GM23248 (cell line): Measurements from ENCODE around the gene NUDT4. TPM values are rescaled to one million over a fixed set of nuclear protein-coding genes. Genes with fewer than 3 reads are reported as not detected.
A peak's percentile ranks its signal among the peaks of the same experiment; 100 is the strongest.

ENCODE experiments used
- DNase-seq: peaks from one replicate; pipeline ENCODE4 v3.0.0-alpha.2; 2015
- H2AFZ ChIP-seq: fragments of 200-600 bp; sonication (generic); 2 replicates; pipeline ENCODE4 v1.6.1; 2016; ENCODE audit warnings: antibody characterized with exemption
- H3F3A ChIP-seq: fragments of 200-600 bp; sonication (generic); 2 replicates; pipeline ENCODE4 v1.6.1; 2016; ENCODE audit warnings: mild to moderate bottlenecking, antibody characterized with exemption, mixed run types; ENCODE audit not compliant: insufficient read depth
- H3K27ac ChIP-seq: fragments of 200-600 bp; sonication (generic); 2 replicates; pipeline ENCODE4 v1.5.1; 2016; ENCODE audit warnings: mild to moderate bottlenecking
- H3K27me3 ChIP-seq: fragments of 200-600 bp; sonication (generic); replicated peaks from 2 replicates; pipeline ENCODE4 v1.6.1; 2016; ENCODE audit warnings: mild to moderate bottlenecking; ENCODE audit not compliant: insufficient read depth
- H3K36me3 ChIP-seq: fragments of 200-600 bp; sonication (generic); 2 replicates; pipeline ENCODE4 v1.6.1; 2016; ENCODE audit warnings: low read depth, mild to moderate bottlenecking
- H3K4me1 ChIP-seq: fragments of 200-600 bp; sonication (generic); 2 replicates; pipeline ENCODE4 v1.6.1; 2016; ENCODE audit warnings: mild to moderate bottlenecking; ENCODE audit not compliant: insufficient read depth
- H3K4me2 ChIP-seq: fragments of 200-600 bp; sonication (generic); one replicate; pipeline ENCODE4 v1.6.1; 2016; ENCODE audit warnings: mild to moderate bottlenecking; ENCODE audit not compliant: unreplicated experiment
- H3K4me3 ChIP-seq: fragments of 200-600 bp; sonication (generic); 2 replicates; pipeline ENCODE4 v1.5.1; 2016; ENCODE audit warnings: mild to moderate bottlenecking
- H3K79me2 ChIP-seq: fragments of 200-600 bp; sonication (generic); 2 replicates; pipeline ENCODE4 v1.6.1; 2016; ENCODE audit warnings: mild to moderate bottlenecking; ENCODE audit not compliant: insufficient read depth
- H3K9ac ChIP-seq: fragments of 200-600 bp; sonication (generic); 2 replicates; pipeline ENCODE4 v1.6.1; 2016; ENCODE audit warnings: mild to moderate bottlenecking
- H3K9me2 ChIP-seq: fragments of 200-600 bp; sonication (generic); 2 replicates; pipeline ENCODE4 v1.6.1; 2016; ENCODE audit warnings: mixed run types, mild to moderate bottlenecking, moderate library complexity; ENCODE audit not compliant: insufficient read depth
- H3K9me3 ChIP-seq: fragments of 200-600 bp; sonication (generic); one replicate; pipeline ENCODE4 v1.6.1; 2017; ENCODE audit warnings: low read depth
- H4K20me1 ChIP-seq: fragments of 200-600 bp; sonication (generic); 2 replicates; pipeline ENCODE4 v1.6.0; 2016; ENCODE audit not compliant: insufficient read depth
- EZH2 ChIP-seq: fragments of 200-600 bp; sonication (generic); IDR thresholded peaks from 2 replicates; pipeline ENCODE4 v1.6.1; 2018; ENCODE audit warnings: antibody characterized with exemption, mild to moderate bottlenecking; ENCODE audit not compliant: insufficient read depth, poor library complexity, severe bottlenecking
- EZH2phosphoT487 ChIP-seq: fragments of 200-600 bp; sonication (generic); IDR thresholded peaks from 2 replicates; pipeline ENCODE4 v1.6.1; 2018; ENCODE audit warnings: antibody characterized with exemption, moderate library complexity, mild to moderate bottlenecking, low read depth; ENCODE audit not compliant: insufficient read depth
- WGBS, 2 experiments: methylation state at CpG; one replicate each; pipeline ENCODE4 v1.1.6; 2015 to 2017; ENCODE audit warnings: low lambda C conversion rate in 2 of 2, low coverage in 1 of 2; ENCODE audit errors: missing lambda C conversion rate in 2 of 2; 5-methylcytosine and 5-hydroxymethylcytosine counted together
- in situ Hi-C: fragments of 300-500 bp; cut with MboI; formaldehyde crosslinking; loops from 2 replicates; pipeline ENCODE4 v1.15.0; 2020
- polyA plus RNA-seq: library from polyadenylated mRNA; unstranded; fragments of >200 nt; fragmentation: Nextera tagmentation; extraction: Ambion mirVana; gene quantifications from 2 replicates; pipeline ENCODE4 v1.2.1, GENCODE V29; 2016
- total RNA-seq: library from RNA; depleted of rRNA; stranded (reverse); fragments of >200 nt; shearing (Covaris generic); gene quantifications from 2 replicates; pipeline ENCODE4 v1.2.3, GENCODE V29; 2014; rRNA removed

Gene NUDT4
- total and polyA plus RNA-seq, 2 experiments from 2014 or later, result 37.2 to 47.8 TPM

GRCh38 chr12:93453633-93454032 lies 75.9 kb downstream of the NUDT4 start:
- WGBS, 2 experiments, result 19 to 26% methylated on average over 5 of the region's 5 CpGs
- H3K79me2 ChIP-seq, result no peaks in the 10 kb centered on the region
- peak; percentile 89 for DNase-seq
- peak overlapping the region; percentile 82 for H3K27ac ChIP-seq
- H3K4me2 ChIP-seq, result peak overlapping the region; percentile 38
- H3K4me1 ChIP-seq, result peaks cover 13% of the 10 kb centered on the region
- H4K20me1 ChIP-seq, result no peaks in the 10 kb centered on the region
- H3F3A ChIP-seq, result peaks cover 13% of the 10 kb centered on the region; the same call in 1 of the 2 replicates
- H3K27me3 ChIP-seq, result no peaks in the 10 kb centered on the region
- no peak for TF ChIP-seq EZH2
- no peak for TF ChIP-seq EZH2phosphoT487
- no peaks in the 10 kb centered on the region for H3K9me2 ChIP-seq
- H3K36me3 ChIP-seq, result no peaks in the 10 kb centered on the region
- in situ Hi-C loops, result no loop called here
- peak overlapping the region; percentile 66 for H3K9ac ChIP-seq
- H2AFZ ChIP-seq, result peak overlapping the region; percentile 47
- no peaks in the 10 kb centered on the region for H3K9me3 ChIP-seq
- peak overlapping the region; percentile 16; the same call in 1 of the 2 replicates for H3K4me3 ChIP-seq

- H3K9ac ChIP-seq, result no peak overlapping the region
- DNase-seq, result no peak
- in situ Hi-C loops, result no loop called here
- H3K27ac ChIP-seq, result no peak overlapping the region
- no peaks in the 10 kb centered on the region for H3K36me3 ChIP-seq
- H3K27me3 ChIP-seq, result no peaks in the 10 kb centered on the region
- peaks cover 13% of the 10 kb centered on the region; the same call in 1 of the 2 replicates for H3F3A ChIP-seq
- no peaks in the 10 kb centered on the region for H3K9me2 ChIP-seq
- no peak overlapping the region for H3K4me2 ChIP-seq
- TF ChIP-seq EZH2 (no peak), EZH2phosphoT487 (no peak)
- H4K20me1 ChIP-seq, result no peaks in the 10 kb centered on the region
- no peak overlapping the region for H3K4me3 ChIP-seq
- no peaks in the 10 kb centered on the region for H3K9me3 ChIP-seq
- peaks cover 13% of the 10 kb centered on the region for H3K4me1 ChIP-seq
- no peak overlapping the region for H2AFZ ChIP-seq
- no peaks in the 10 kb centered on the region for H3K79me2 ChIP-seq
- 29 to 50% methylated on average over 2 of the region's 2 CpGs for WGBS, 2 experiments
Measured at GRCh38 chr12:93456077-93456476, 78.4 kb downstream of the NUDT4 start.

Other genes starting within 250 kb of the NUDT4 start
- gene UBE2N, start 64.0 kb downstream of the NUDT4 start, total RNA-seq, result 30.2 and 104 TPM in 2 replicates
- 175 and 178 TPM in 2 replicates for gene UBE2N, start 64.0 kb downstream of the NUDT4 start, polyA plus RNA-seq
- 69.2 and 75.0 TPM in 2 replicates for gene MRPL42, start 89.6 kb downstream of the NUDT4 start, total RNA-seq
- gene MRPL42, start 89.6 kb downstream of the NUDT4 start, polyA plus RNA-seq, result 87.2 and 91.5 TPM in 2 replicates
- gene SOCS2, start 194.8 kb downstream of the NUDT4 start, total RNA-seq, result 72.6 and 80.2 TPM in 2 replicates
- gene SOCS2, start 194.8 kb downstream of the NUDT4 start, polyA plus RNA-seq, result 52.4 and 52.8 TPM in 2 replicates